Stimulated activated CD4-positive, alpha-beta T cell treated with anti-CD3 and anti-CD28 coated beads, Interleukin-4, amount 100 ng/mL, for 1 hour (primary cell): ENCODE measurements around the gene MGLL.

Source experiments
- DNase-seq: peaks from one replicate; pipeline ENCODE4 v3.0.0-alpha.2; 2020

Gene MGLL

DNA sequence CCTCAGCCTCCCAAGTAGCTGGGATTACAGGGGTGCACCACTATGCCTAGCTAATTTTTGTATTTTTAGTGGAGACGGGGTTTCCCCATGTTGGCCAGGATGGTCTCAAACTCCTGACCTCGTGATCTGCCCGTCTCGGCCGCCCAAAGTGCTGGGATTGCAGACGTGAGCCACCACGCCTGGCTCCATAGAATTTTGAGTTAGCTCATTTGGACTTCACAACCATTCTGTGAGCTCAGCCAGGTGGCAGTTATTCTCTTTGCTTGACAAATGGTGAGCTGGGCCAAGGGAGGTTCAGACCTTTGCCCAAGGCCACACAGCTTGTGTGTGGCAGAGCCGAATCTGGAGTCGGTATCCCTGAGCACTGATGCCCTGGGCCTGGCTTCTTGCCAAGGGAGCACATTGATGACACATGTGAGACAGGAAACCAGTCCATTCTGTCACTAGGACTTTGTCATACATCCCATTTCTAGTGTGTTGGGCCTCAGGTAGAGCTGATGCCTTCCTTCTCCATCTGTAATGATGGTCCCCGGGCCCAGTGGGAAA lies 175.7 kb downstream of the MGLL start:
- DNase-seq, result no peak

DNA sequence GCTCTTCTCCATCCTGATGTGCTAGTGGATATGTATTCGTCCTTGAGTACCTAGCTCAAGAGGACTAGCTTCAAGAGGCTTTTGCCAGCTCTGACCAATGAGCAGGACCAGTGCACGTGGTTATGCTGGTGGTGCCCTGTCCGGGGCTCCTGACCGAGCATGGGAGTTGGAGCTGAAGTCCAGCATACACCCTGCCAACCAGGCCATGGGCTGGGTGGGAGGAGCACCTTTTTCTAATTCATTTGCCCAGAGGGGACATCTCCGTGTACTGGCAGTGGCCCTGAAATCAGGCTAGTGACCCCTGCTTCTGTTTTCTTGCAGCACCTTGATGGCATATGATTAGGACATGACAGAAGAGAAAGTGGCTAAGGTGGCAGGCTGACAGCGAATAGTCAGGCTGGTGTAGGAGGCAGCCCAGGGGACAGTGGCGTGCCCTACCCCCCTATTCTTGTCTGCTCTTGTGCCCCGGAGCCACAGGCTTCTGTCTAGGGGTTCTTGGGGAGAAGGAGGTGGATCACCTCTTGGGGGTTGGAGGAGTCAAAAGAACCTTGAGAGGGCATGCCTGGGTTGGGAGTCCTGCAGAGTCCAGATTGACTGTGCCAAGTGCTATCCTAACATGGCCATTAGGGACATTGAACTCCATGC lies 176.8 kb downstream of the MGLL start:
- no peak for DNase-seq

DNA sequence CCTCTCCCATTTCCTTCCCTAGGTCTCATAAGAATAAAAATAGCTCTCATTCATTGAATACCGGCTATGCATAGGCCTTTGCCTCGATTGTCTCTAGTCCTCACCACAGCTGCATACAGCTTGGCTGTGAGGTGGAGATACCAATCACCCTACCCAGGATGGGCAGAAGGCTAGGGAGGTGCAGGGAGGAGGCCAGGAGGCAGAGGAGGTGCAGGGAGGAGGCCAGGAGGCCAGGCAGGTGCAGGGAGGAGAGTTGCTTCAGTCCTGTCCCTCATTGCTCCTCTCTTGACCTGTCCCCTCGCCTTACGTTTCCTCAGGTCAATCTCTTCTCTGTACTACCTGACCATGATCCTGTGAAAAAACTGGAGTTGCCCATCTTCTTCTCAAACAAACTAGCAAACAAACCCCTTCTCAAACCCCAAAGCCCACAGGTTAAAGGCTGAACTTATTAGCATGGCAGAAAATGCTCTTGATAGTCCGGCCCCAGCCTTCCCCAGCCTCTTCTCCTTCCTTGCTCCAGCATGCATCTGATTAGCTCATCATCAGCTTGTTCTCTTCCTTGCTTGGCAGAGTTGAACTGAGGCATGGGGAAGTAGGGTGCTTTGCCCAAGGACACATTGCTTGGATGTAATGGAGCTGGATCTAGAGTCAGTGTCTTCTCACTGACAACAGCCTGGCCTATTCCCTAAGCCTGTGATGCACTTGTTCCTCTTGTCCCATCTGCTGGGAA lies 177.5 kb downstream of the MGLL start:
- no peak for DNase-seq

DNA sequence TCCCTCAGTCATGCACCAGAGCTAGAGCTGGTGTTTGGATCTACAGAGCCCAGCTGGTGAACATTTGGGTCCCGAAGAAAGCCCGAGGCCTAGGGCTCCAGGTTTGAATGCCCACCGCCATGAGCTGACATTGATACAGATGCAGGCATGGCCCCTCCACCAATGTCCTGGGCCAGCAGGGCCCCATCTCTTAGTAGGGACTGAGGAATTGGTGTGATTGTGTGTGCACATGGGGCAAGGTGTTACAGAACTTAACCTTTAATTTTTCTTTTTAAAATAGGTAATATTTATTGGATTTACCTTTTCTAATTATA lies 182.3 kb downstream of the MGLL start:
- DNase-seq, result no peak

DNA sequence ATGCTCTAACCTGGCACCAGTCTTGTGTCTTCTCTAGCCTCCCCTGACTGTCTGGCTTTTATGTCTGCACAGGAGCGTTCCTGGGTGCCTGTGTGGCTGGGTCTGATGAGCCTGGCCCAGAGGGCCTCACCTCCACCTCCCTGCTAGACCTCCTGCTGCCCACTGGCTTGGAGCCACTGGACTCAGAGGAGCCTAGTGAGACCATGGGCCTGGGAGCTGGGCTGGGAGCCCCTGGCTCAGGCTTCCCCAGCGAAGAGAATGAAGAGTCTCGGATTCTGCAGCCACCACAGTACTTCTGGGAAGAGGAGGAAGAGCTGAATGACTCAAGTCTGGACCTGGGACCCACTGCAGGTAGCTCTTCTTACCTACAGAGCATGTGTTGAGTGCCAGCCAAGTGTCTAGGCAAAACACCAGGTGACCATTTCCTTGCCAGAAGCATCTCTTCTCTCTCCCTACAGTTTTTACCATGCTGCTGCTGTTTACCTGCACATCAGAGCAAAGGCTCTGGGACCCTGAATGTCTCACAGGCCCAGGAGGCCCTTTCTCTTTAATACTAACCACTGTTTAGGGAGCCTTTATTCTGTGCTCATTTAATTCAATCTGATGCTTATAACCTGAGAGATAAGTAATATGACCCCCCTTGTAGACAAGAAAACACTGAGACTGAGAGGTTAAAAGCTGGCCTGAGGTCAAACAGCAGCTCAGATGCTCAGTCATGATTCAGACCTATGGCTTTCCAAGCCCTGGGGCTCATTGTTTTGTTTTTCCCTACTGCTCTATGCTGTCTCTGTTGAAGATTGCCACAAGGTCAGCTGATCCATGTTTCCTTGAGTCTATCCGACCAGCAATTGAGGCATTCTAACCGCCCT lies 182.9 kb downstream of the MGLL start:
- DNase-seq, result no peak
